ENCODE results near the gene FNIP1. TPM values are rescaled to one million over a fixed set of nuclear protein-coding genes. Genes with fewer than 3 reads are reported as not detected.
A peak's percentile ranks its signal among the peaks of the same experiment; 100 is the strongest.
"Not testable (repeated sequence)": the region's sequence is repeated elsewhere in the genome, so short reads cannot be mapped to it uniquely, and the experiment has no call there.

Gene FNIP1
- total RNA-seq: 10 to 100 TPM; 28.3 to 40.3 (median 33.2) TPM
- long read RNA-seq, donor 1, full-length matches to known transcripts: 4 of 15 reads
- long read RNA-seq, donor 1, partial matches to known transcripts: 10 of 15 reads
- long read RNA-seq, donor 1, other reads (novel, unspliced or antisense): 1 of 15 reads
- long read RNA-seq, donor 2, partial matches to known transcripts: 1 of 5 reads
- long read RNA-seq, donor 2, other reads (novel, unspliced or antisense): 3 of 5 reads

- H3K4me1 ChIP-seq (ENCODE audit: low read depth): peaks cover 3% of the 10 kb centered on the region
Measured at GRCh38 chr5:131796793-131797693, at the start of gene FNIP1. FNIP1 (minus strand) TSS chr5:131797017; CDS start chr5:131796921, 96 bp downstream.

GRCh38 chr5:131846536-131846935 lies 49.7 kb upstream of the FNIP1 start:
- Histone ChIP-seq H3K4me1 (ENCODE audit: low read depth) (no peaks in the 10 kb centered on the region), H3K36me3 (ENCODE audit: low read depth) (no peaks in the 10 kb centered on the region), H3K9me3 (peaks cover 42% of the 10 kb centered on the region), H3K4me3 (no peak overlapping the region)
- TF ChIP-seq, protein P1, sequence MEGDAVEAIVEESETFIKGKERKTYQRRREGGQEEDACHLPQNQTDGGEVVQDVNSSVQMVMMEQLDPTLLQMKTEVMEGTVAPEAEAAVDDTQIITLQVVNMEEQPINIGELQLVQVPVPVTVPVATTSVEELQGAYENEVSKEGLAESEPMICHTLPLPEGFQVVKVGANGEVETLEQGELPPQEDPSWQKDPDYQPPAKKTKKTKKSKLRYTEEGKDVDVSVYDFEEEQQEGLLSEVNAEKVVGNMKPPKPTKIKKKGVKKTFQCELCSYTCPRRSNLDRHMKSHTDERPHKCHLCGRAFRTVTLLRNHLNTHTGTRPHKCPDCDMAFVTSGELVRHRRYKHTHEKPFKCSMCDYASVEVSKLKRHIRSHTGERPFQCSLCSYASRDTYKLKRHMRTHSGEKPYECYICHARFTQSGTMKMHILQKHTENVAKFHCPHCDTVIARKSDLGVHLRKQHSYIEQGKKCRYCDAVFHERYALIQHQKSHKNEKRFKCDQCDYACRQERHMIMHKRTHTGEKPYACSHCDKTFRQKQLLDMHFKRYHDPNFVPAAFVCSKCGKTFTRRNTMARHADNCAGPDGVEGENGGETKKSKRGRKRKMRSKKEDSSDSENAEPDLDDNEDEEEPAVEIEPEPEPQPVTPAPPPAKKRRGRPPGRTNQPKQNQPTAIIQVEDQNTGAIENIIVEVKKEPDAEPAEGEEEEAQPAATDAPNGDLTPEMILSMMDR (IDR thresholded peaks at IDR 0.05): no peak
- intact Hi-C loops (cut with DNase I, micrococcal nuclease): no loop called here
- DNase-seq (no peak), ATAC-seq (no peak)

More at GRCh38 chr5:131796793-131797693, at the start of gene FNIP1:
- TF ChIP-seq, protein P1 (IDR thresholded peaks at IDR 0.05): no peak
- Histone ChIP-seq H3K36me3 (ENCODE audit: low read depth) (no peaks in the 10 kb centered on the region), H3K9me3 (no peaks in the 10 kb centered on the region), H3K4me3 (peak within 1 kb of the TSS; percentile 92)
- intact Hi-C loops (cut with DNase I, micrococcal nuclease): loop anchor here in 1 of 2 donors (5.0 kb wide), 1 partner anchor 160 kb away; the partner anchor contains the start of gene RAPGEF6
- ATAC-seq: peak; percentile 97
- DNase-seq: peak; percentile 100

DNA sequence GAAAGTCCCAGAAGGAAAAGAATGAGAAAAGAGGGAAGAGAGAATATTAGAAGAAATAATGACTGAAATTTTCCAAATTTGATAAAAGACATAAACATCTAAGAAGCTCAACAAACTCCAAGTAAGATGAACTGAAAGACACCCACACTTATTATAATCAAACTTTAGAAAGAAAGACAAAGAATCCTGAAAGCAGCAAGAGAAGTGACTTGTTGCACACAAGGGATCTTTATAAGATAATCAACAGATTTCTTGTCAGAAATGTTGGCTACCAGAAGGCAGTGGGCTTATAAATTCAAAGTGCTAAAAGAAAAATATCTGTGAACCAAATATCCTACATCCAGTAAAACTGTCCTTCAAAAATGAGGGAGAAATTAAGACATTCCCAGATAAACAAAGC lies 49.0 kb upstream of the FNIP1 start:
- peaks cover 42% of the 10 kb centered on the region for H3K9me3 ChIP-seq
- H3K4me3 ChIP-seq: no peak overlapping the region
- TF ChIP-seq, protein P1 (IDR thresholded peaks at IDR 0.05): no peak
- H3K4me1 ChIP-seq (ENCODE audit: low read depth): no peaks in the 10 kb centered on the region
- no peaks in the 10 kb centered on the region for H3K36me3 ChIP-seq (ENCODE audit: low read depth)
- no peak for DNase-seq
- intact Hi-C loops (cut with DNase I, micrococcal nuclease): no loop called here
- no peak for ATAC-seq

GRCh38 chr5:131842971-131843370 lies 46.2 kb upstream of the FNIP1 start:
- intact Hi-C loops (cut with DNase I, micrococcal nuclease); ATAC-seq; DNase-seq: not testable (repeated sequence)

GRCh38 chr5:131832702-131833101 lies 35.9 kb upstream of the FNIP1 start:
- ATAC-seq; H3K4me1 ChIP-seq (ENCODE audit: low read depth); DNase-seq; H3K4me3 ChIP-seq; intact Hi-C loops (cut with DNase I, micrococcal nuclease); H3K9me3 ChIP-seq; H3K36me3 ChIP-seq (ENCODE audit: low read depth): not testable (repeated sequence)

More at GRCh38 chr5:131842971-131843370, 46.2 kb upstream of the FNIP1 start:
- H3K36me3 ChIP-seq (ENCODE audit: low read depth); H3K4me1 ChIP-seq (ENCODE audit: low read depth); H3K4me3 ChIP-seq: not testable (repeated sequence)
- peaks cover 24% of the 10 kb centered on the region for H3K9me3 ChIP-seq

DNA sequence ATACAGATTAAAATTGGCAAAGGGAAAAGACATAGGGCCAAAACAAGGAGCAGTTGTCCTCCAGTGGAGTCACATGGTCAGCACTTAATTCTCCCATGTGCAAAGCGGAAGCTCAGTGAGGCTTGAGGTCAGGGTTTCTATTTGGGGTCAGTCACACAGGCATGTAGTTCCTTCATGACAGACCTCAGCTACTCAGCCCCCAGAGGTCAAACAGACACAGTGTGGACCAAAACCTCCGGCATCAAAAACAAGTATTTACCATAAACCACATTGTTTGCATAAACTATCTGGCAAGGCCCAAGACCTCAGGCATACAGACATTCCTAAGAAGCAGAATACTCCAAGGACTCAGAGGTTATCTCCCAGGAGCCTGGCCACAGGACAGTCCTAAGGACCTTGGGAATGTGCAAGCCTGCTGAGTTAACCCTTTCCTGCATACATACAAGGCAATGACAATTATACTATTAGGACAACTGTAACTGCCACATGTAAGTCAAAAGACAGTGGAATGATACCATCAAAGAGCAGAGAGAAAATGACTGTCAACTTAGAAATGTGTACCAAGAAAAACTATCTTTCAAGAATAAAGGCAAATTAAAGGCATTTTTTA lies 28.7 kb upstream of the FNIP1 start:
- Histone ChIP-seq H3K9me3 (no peaks in the 10 kb centered on the region), H3K4me1 (ENCODE audit: low read depth) (no peaks in the 10 kb centered on the region), H3K4me3 (no peak overlapping the region), H3K36me3 (ENCODE audit: low read depth) (no peaks in the 10 kb centered on the region)
- ATAC-seq (no peak), DNase-seq (no peak)
- TF ChIP-seq, protein P1 (IDR thresholded peaks at IDR 0.05): no peak
- intact Hi-C loops (cut with DNase I, micrococcal nuclease): no loop called here

All from mucosa of descending colon (tissue), 3 donors.